HepG2 (cell line): ENCODE measurements around the gene PGK2. TPM values are rescaled to one million over a fixed set of nuclear protein-coding genes. Genes with fewer than 3 reads are reported as not detected.

Experiments
- ATAC-seq: fragments of 200-7000 bp; cut with Tn5 transposase; 3 replicates; pipeline ENCODE4 v1.9.1; 2020; ENCODE audit warnings: mild to moderate bottlenecking, moderate library complexity
- BruUV-seq: library from RNA; stranded (reverse); fragments of 400-500 nt; replicated peaks from 2 replicates; lab custom pipeline; 2021; lab: Mats Ljungman, UMichigan
- CTCF ChIA-PET: fragments of 300-600 bp; formaldehyde crosslinking; extraction: SDS; loops from one replicate; lab custom pipeline; 2021; ENCODE audit warnings: low total read pairs, inconsistent platforms, low intra/inter-chr PET ratio; lab: Yijun Ruan, JAX
- POLR2A ChIA-PET: fragments of 350-600 bp; sonication (Branson Sonifier 250); formaldehyde crosslinking; loops from one replicate; lab custom pipeline; 2020; ENCODE audit warnings: antibody characterized with exemption, inconsistent platforms; lab: Yijun Ruan, JAX
- DNase-seq: peaks from one replicate; pipeline ENCODE4 v3.0.0-alpha.2; 2015; ENCODE audit warnings: low spot score
- FAIRE-seq: peaks from 3 replicates; lab custom pipeline; 2011; peaks lifted over from hg19 to GRCh38; lab: Jason Lieb, UNC
- H2AFZ ChIP-seq: one replicate; pipeline ENCODE4 v1.6.1; 2011; ENCODE audit warnings: low read length, inconsistent platforms
- H3K27ac ChIP-seq: fragments of 300-600 bp; 3 replicates; pipeline ENCODE4 v1.8.0; 2011; ENCODE audit warnings: mixed run types, mild to moderate bottlenecking, mixed read lengths, low read length, inconsistent platforms; ENCODE audit not compliant: insufficient read depth; ENCODE audit errors: extremely low read length
- H3K27me3 ChIP-seq, 2 experiments: fragments of 200-600 bp in 1 of 2; 2 replicates in 1 of 2; 3 replicates in 1 of 2; pipeline versions ENCODE4 v1.6.0 to v1.8.0; 2011; ENCODE audit warnings: low read length in 2 of 2, mild to moderate bottlenecking in 2 of 2, moderate library complexity in 2 of 2, inconsistent platforms in 1 of 2; ENCODE audit not compliant: insufficient read depth in 2 of 2, control insufficient read depth in 1 of 2
- H3K36me3 ChIP-seq, 2 experiments: fragments of 200-600 bp in 1 of 2; replicated peaks in 1 of 2; 2 replicates in 1 of 2; 3 replicates in 1 of 2; pipeline versions ENCODE4 v1.5.1 to v1.8.0; 2011; ENCODE audit warnings: low read length in 2 of 2, inconsistent platforms in 1 of 2; ENCODE audit not compliant: insufficient read depth in 2 of 2, control insufficient read depth in 1 of 2
- H3K4me1 ChIP-seq: 2 replicates; pipeline ENCODE4 v1.5.1; 2012; ENCODE audit warnings: low read length, inconsistent platforms; ENCODE audit not compliant: insufficient read depth
- H3K4me2 ChIP-seq: 2 replicates; pipeline ENCODE4 v1.6.0; 2011; ENCODE audit warnings: low read depth, low read length, inconsistent platforms
- H3K4me3 ChIP-seq, 3 experiments: fragments of 200-600 bp in 1 of 3; sonication (generic), shearing (Covaris generic) in 1 of 3; replicated peaks in 1 of 3; 2 replicates each; pipeline ENCODE4 v1.5.1; 2011 to 2016; ENCODE audit warnings: low read length in 3 of 3, inconsistent platforms in 2 of 3, low read depth in 2 of 3, mild to moderate bottlenecking in 2 of 3, control low read depth in 1 of 3, mixed read lengths in 1 of 3; ENCODE audit not compliant: insufficient read depth in 1 of 3
- H3K79me2 ChIP-seq: one replicate; pipeline ENCODE4 v1.6.1; 2011; ENCODE audit warnings: low read length, inconsistent platforms; ENCODE audit not compliant: insufficient read depth
- H3K9ac ChIP-seq: 2 replicates; pipeline ENCODE4 v1.6.0; 2011; ENCODE audit warnings: mild to moderate bottlenecking, low read depth, low read length, inconsistent platforms; ENCODE audit not compliant: insufficient read depth
- H3K9me3 ChIP-seq: 2 replicates; pipeline ENCODE4 v1.5.1; 2012; ENCODE audit warnings: mild to moderate bottlenecking, low read length
- H4K20me1 ChIP-seq: 2 replicates; pipeline ENCODE4 v1.6.0; 2011; ENCODE audit warnings: inconsistent platforms, mild to moderate bottlenecking, low read length, moderate library complexity; ENCODE audit not compliant: insufficient read depth
- DPF2 ChIP-seq: sonication (generic); formaldehyde crosslinking; IDR thresholded peaks from 2 replicates; pipeline ENCODE4 v1.4.0; 2020; ENCODE audit warnings: mild to moderate bottlenecking, low read depth, missing genetic modification reagents, borderline replicate concordance
- GATA4 ChIP-seq: sonication (generic); IDR thresholded peaks from 2 replicates; pipeline ENCODE4 v1.6.1; 2016; ENCODE audit warnings: antibody characterized with exemption, low read depth, borderline replicate concordance
- HMG20A ChIP-seq: IDR thresholded peaks from 2 replicates; pipeline ENCODE4 v1.6.1; 2016; ENCODE audit warnings: borderline replicate concordance
- IKZF1 ChIP-seq: fragments of 450-650 bp; IDR thresholded peaks from 2 replicates; pipeline ENCODE4 v1.7.1; 2016
- KDM5A ChIP-seq: fragments of 200-600 bp; sonication (generic); IDR thresholded peaks from 2 replicates; pipeline ENCODE4 v1.7.0; 2018; ENCODE audit warnings: antibody characterized with exemption, mild to moderate bottlenecking, low read length, borderline replicate concordance
- NFKB2 ChIP-seq: sonication (generic); formaldehyde crosslinking; IDR thresholded peaks from 2 replicates; pipeline ENCODE4 v1.4.0; 2020; ENCODE audit warnings: missing genetic modification reagents, borderline replicate concordance
- PHB2 ChIP-seq: fragments of 450-650 bp; IDR thresholded peaks from 2 replicates; pipeline ENCODE4 v1.6.1; 2018; ENCODE audit not compliant: partially characterized antibody
- PHF8 ChIP-seq: sonication (generic); formaldehyde crosslinking; IDR thresholded peaks from 2 replicates; pipeline ENCODE4 v1.5.0; 2020; ENCODE audit warnings: missing genetic modification reagents
- SMC3 ChIP-seq: IDR thresholded peaks from 2 replicates; pipeline ENCODE4 v1.6.1; 2011; ENCODE audit warnings: low read length, improper control_type of control experiment
- STAT5B ChIP-seq: sonication (generic); formaldehyde crosslinking; IDR thresholded peaks from 2 replicates; pipeline ENCODE4 v1.4.0; 2020; ENCODE audit warnings: missing genetic modification reagents
- TEAD3 ChIP-seq: optimal IDR thresholded peaks from 2 replicates; pipeline ENCODE3; 2016; ENCODE audit warnings: borderline replicate concordance
- ZFP36L2 ChIP-seq: sonication (generic); formaldehyde crosslinking; IDR thresholded peaks from 2 replicates; pipeline ENCODE4 v1.4.0; 2020; ENCODE audit warnings: missing genetic modification reagents
- ZNF747 ChIP-seq: sonication (generic); formaldehyde crosslinking; IDR thresholded peaks from 2 replicates; pipeline ENCODE4 v1.8.1; 2023; ENCODE audit warnings: missing genetic modification reagents, mild to moderate bottlenecking, borderline replicate concordance
- ZNF749 ChIP-seq: sonication (generic); formaldehyde crosslinking; IDR thresholded peaks from 2 replicates; pipeline ENCODE4 v1.8.0; 2022; ENCODE audit warnings: mild to moderate bottlenecking, missing genetic modification reagents, moderate library complexity, borderline replicate concordance
- WGBS: methylation state at CpG from one replicate; pipeline ENCODE4 v1.1.6; 2017; ENCODE audit warnings: low lambda C conversion rate; 5-methylcytosine and 5-hydroxymethylcytosine counted together
- in situ Hi-C: cut with HindIII; loops from 2 replicates; pipeline ENCODE4 v1.10.0; 2017; ENCODE audit warnings: low pct_unique_long_range_greater_than_20kb; ENCODE audit not compliant: extremely low pct_ligation_motif_present
- intact Hi-C: fragments of 100-400 bp; cut with micrococcal nuclease; formaldehyde crosslinking; loops from one replicate; pipeline ENCODE4 v1.10.0; 2022; ENCODE audit not compliant: unreplicated experiment
- polyA plus RNA-seq, 8 experiments: library from polyadenylated mRNA; depleted of rRNA in 3 of 8; stranded (reverse) in 7 of 8; unstranded in 1 of 8; fragments of >200 nt; fragmentation: Illumina TruSeq in 4 of 8; extraction: Trizol in 4 of 8; gene quantifications; 2 replicates each; pipeline versions ENCODE4 v1.2.1 to v1.2.3, GENCODE V29; 2011 to 2016; ENCODE audit warnings: low read depth in 4 of 8, missing spikeins in 1 of 8, mixed read lengths in 1 of 8; ENCODE audit not compliant: insufficient read depth in 1 of 8
- total RNA-seq, 5 experiments: library from RNA; depleted of rRNA; stranded (reverse); fragments of >200 nt; fragmentation: Illumina TruSeq; extraction: Trizol; gene quantifications; 2 replicates each; pipeline ENCODE4 v1.2.3, GENCODE V29; 2016; ENCODE audit warnings: low read depth in 1 of 5
- TF ChIP-seq, protein P1 (sequence below): sonication (generic); formaldehyde crosslinking; conservative IDR thresholded peaks from 2 replicates; pipeline ENCODE4 v1.5.0; 2020; ENCODE audit warnings: missing genetic modification reagents
- TF ChIP-seq, protein P2 (sequence below): sonication (generic); formaldehyde crosslinking; IDR thresholded peaks from 2 replicates; pipeline ENCODE4 v1.8.0; 2022; ENCODE audit warnings: missing genetic modification reagents, mild to moderate bottlenecking, borderline replicate concordance

The PGK2 gene
- total and polyA plus RNA-seq, 2 of the 13 experiments (the other 11 are each of a cell fraction or from before 2014, with no cell fraction given), result not detected

DNA sequence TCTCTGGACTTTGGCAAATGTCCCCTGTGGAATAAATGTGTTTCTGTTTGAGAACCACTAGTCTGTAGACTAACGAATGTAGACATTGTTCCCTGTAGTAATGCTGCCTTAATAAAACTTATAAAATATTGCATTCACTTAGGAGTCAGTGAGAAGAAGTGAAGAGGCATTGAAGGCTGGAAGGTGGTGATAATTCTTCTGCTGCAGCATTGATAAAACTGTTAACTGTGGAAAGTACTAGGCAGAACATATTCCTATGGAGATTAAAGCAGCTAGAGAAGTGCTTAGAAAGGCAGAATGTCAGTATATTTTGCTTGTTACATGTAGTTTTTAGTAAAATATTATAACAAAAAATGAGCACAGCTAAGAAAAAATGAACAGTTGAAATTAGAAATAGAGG is 4.8 kb downstream of the PGK2 start:
- TF ChIP-seq NFKB2 (CRISPR knock-in tag), result no peak
- TF ChIP-seq ZNF749 (CRISPR knock-in tag), result no peak
- no peak for TF ChIP-seq PHF8 (CRISPR knock-in tag)
- TF ChIP-seq, protein P1, sequence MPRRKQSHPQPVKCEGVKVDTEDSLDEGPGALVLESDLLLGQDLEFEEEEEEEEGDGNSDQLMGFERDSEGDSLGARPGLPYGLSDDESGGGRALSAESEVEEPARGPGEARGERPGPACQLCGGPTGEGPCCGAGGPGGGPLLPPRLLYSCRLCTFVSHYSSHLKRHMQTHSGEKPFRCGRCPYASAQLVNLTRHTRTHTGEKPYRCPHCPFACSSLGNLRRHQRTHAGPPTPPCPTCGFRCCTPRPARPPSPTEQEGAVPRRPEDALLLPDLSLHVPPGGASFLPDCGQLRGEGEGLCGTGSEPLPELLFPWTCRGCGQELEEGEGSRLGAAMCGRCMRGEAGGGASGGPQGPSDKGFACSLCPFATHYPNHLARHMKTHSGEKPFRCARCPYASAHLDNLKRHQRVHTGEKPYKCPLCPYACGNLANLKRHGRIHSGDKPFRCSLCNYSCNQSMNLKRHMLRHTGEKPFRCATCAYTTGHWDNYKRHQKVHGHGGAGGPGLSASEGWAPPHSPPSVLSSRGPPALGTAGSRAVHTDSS, result no peak
- no peak for TF ChIP-seq ZFP36L2 (CRISPR knock-in tag)
- TF ChIP-seq, protein P2, sequence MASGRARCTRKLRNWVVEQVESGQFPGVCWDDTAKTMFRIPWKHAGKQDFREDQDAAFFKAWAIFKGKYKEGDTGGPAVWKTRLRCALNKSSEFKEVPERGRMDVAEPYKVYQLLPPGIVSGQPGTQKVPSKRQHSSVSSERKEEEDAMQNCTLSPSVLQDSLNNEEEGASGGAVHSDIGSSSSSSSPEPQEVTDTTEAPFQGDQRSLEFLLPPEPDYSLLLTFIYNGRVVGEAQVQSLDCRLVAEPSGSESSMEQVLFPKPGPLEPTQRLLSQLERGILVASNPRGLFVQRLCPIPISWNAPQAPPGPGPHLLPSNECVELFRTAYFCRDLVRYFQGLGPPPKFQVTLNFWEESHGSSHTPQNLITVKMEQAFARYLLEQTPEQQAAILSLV (CRISPR knock-in tag), result no peak
- TF ChIP-seq HMG20A, result no peak
- no peak for TF ChIP-seq TEAD3 (CRISPR knock-in tag)
- no peak for TF ChIP-seq DPF2 (CRISPR knock-in tag)
- no peak for TF ChIP-seq ZNF747 (CRISPR knock-in tag)
- TF ChIP-seq STAT5B (CRISPR knock-in tag), result no peak
- TF ChIP-seq GATA4, result no peak
- no peak for TF ChIP-seq IKZF1
- no peak for TF ChIP-seq PHB2
- TF ChIP-seq SMC3, result no peak
- no peak for TF ChIP-seq KDM5A
- Histone ChIP-seq H2AFZ (no peak overlapping the region), H4K20me1 (no peaks in the 10 kb centered on the region), H3K4me2 (no peak overlapping the region), H3K9ac (no peak overlapping the region), H3K36me3 (no peaks in the 10 kb centered on the region), H3K9me3 (no peaks in the 10 kb centered on the region), H3K79me2 (no peaks in the 10 kb centered on the region), H3K4me1 (no peaks in the 10 kb centered on the region), H3K4me3 (no peak overlapping the region), H3K27me3 (no peaks in the 10 kb centered on the region; a peak in 1 of 5 replicates), H3K27ac (no peak overlapping the region)
- ATAC-seq (no peak), DNase-seq (no peak), FAIRE-seq (no peak)
- BruUV-seq, result no TSS peak
- ChIA-PET CTCF (no interaction called here), POLR2A (no interaction called here)
- WGBS, result 0% methylated on average over 1 of the region's 1 CpG
- intact Hi-C loops (no loop called here), in situ Hi-C loops (no loop called here)
